Gastroesophageal sphincter (tissue), 4 donors: ENCODE data around the gene LARGE1. TPM values are rescaled to one million over a fixed set of nuclear protein-coding genes. Genes with fewer than 3 reads are reported as not detected.

ENCODE experiments used
- ATAC-seq: fragments of 150-250 bp; one replicate; pipeline ENCODE4 v1.9.1; 2016; ENCODE audit warnings: mild to moderate bottlenecking, moderate library complexity
- H3K27ac ChIP-seq, 4 donors: fragments of 200-600 bp; sonication (generic) in 3 of 4; 1 replicate in 3 of 4; 2 replicates in 1 of 4; pipeline ENCODE4 v1.5.1; 2016 to 2019
- H3K27me3 ChIP-seq: fragments of 200-600 bp; sonication (generic); one replicate; pipeline ENCODE4 v1.5.1; 2019
- H3K36me3 ChIP-seq, 2 donors: fragments of 200-600 bp; sonication (generic); one replicate each; pipeline ENCODE4 v1.5.1; 2019; ENCODE audit warnings: control low read depth in 1 of 2
- H3K4me1 ChIP-seq, 3 donors: fragments of 200-600 bp; sonication (generic); 1 replicate in 2 of 3; 2 replicates in 1 of 3; pipeline ENCODE4 v1.5.1; 2016 to 2019; ENCODE audit warnings: control low read depth in 2 of 3
- H3K4me3 ChIP-seq, 2 donors: fragments of 200-600 bp; sonication (generic); one replicate each; pipeline ENCODE4 v1.5.1; 2019; ENCODE audit warnings: mild to moderate bottlenecking in 1 of 2, moderate library complexity in 1 of 2
- H3K9me3 ChIP-seq, 3 donors: fragments of 200-600 bp; sonication (generic); one replicate each; pipeline ENCODE4 v1.5.1; 2017 to 2019; ENCODE audit warnings: control low read depth in 2 of 3
- CTCF ChIP-seq, 4 experiments: fragments of 200-600 bp in 2 of 4; fragments of 450-650 bp in 2 of 4; sonication (generic) in 1 of 4; IDR thresholded peaks; one replicate each; pipeline ENCODE4 v1.5.1; 2017 to 2019; ENCODE audit warnings: antibody characterized with exemption in 4 of 4, mild to moderate bottlenecking in 2 of 4, moderate library complexity in 2 of 4
- EP300 ChIP-seq: sonication (generic); formaldehyde crosslinking; IDR thresholded peaks from one replicate; pipeline ENCODE4 v1.6.1; 2017; ENCODE audit warnings: antibody characterized with exemption, mild to moderate bottlenecking
- POLR2A ChIP-seq, 2 donors: fragments of 450-650 bp; IDR thresholded peaks; one replicate each; pipeline ENCODE4 v1.6.1; 2017; ENCODE audit warnings: antibody characterized with exemption in 2 of 2, mild to moderate bottlenecking in 2 of 2, moderate library complexity in 1 of 2
- POLR2AphosphoS5 ChIP-seq: sonication (generic); formaldehyde crosslinking; IDR thresholded peaks from one replicate; pipeline ENCODE4 v1.6.1; 2017; ENCODE audit warnings: antibody characterized with exemption
- WGBS, 2 donors: methylation state at CpG; one replicate each; pipeline ENCODE4 v1.1.5; 2018; ENCODE audit warnings: low coverage in 1 of 2; 5-methylcytosine and 5-hydroxymethylcytosine counted together
- total RNA-seq, 4 donors: library from RNA; depleted of rRNA; stranded (reverse); fragments of >200 nt; gene quantifications; one replicate each; pipeline ENCODE4 v1.1.0, GENCODE V29; 2016

The LARGE1 gene
- total RNA-seq, 4 donors from 2014 or later: 23.0 to 67.8 (median 48.0) TPM

DNA sequence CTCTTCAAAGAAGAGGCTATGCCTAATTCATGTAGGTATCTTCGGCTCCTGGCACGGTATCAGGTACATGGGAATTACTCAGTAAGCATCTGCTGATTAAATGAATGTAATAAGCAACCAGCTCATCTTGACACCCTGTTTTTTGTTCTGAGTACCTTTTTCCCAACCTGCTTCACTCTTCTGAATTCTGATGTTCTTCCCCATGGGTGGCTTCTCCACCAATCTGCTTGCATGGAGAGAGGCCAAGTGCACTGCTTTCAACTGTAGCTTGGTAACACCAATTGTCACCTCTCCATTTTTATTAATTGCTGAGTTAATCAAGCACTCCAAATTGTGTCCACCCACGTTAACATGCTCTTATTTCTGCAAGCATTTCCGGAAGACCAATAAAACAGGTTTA lies 40.5 kb downstream of the LARGE1 start:
- 91 to 94% methylated on average over 4 of the region's 4 CpGs for WGBS, 2 donors
- ATAC-seq: no peak
- H3K27me3 ChIP-seq: no peaks in the 10 kb centered on the region
- H3K36me3 ChIP-seq: no peaks in the 10 kb centered on the region
- TF ChIP-seq EP300 (no peak), POLR2AphosphoS5 (no peak), CTCF (IDR thresholded peaks at IDR 0.05) (no peak), POLR2A (IDR thresholded peaks at IDR 0.05) (no peak)
- H3K4me1 ChIP-seq: peaks cover 0 to 22% (median 4%) of the 10 kb centered on the region in 3 donors
- H3K27ac ChIP-seq: no peak overlapping the region
- H3K9me3 ChIP-seq: no peaks in the 10 kb centered on the region
- H3K4me3 ChIP-seq: no peak overlapping the region

GRCh38 chr22:33875316-33875715 lies 45.0 kb downstream of the LARGE1 start:
- Histone ChIP-seq H3K27ac (no peak overlapping the region), H3K9me3 (no peaks in the 10 kb centered on the region), H3K36me3 (no peaks in the 10 kb centered on the region), H3K27me3 (no peaks in the 10 kb centered on the region), H3K4me1 (peaks cover 0 to 54% (median 17%) of the 10 kb centered on the region in 3 donors), H3K4me3 (no peak overlapping the region)
- no peak for ATAC-seq
- no CpG with 5 or more reads among the region's 6 CpGs for WGBS, 2 donors
- TF ChIP-seq POLR2A (IDR thresholded peaks at IDR 0.05) (no peak), EP300 (no peak), POLR2AphosphoS5 (no peak), CTCF (IDR thresholded peaks at IDR 0.05) (no peak)

- H3K27ac ChIP-seq: peak overlapping the region in 2 of 4 donors; percentile 47 to 68
- ATAC-seq: no peak
- peaks cover 0 to 65% (median 19%) of the 10 kb centered on the region in 3 donors for H3K4me1 ChIP-seq
- no peaks in the 10 kb centered on the region for H3K36me3 ChIP-seq
- no peaks in the 10 kb centered on the region for H3K27me3 ChIP-seq
- H3K4me3 ChIP-seq: no peak overlapping the region
- WGBS, 2 donors: 50% methylated on average over 3 of the region's 7 CpGs; no CpG with 5 or more reads in 1 of the 2 donors
- no peak for TF ChIP-seq POLR2A (IDR thresholded peaks at IDR 0.05)
- TF ChIP-seq EP300: no peak
- no peaks in the 10 kb centered on the region for H3K9me3 ChIP-seq
These were observed 46.1 kb downstream of the LARGE1 start for GRCh38 chr22:33874206-33874605.

DNA sequence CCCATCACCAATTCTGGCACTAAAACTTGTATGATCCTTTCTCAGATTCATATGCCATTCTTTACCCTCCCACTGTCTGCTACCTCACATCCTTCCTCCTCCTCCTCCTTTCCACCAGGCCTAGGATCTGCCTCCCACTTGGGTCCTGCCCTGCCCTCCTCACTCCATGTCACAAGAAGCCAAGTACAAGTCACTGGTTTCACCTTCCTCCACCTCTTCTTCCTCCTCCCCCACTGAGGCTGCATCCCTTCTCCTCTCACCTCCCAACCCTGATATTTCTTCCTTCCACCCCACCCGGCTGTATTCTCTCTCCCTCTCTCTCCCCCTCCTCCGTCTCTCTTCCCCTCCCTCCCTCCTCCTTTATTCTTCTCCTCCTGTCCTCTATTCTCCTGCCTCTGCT lies 46.6 kb downstream of the LARGE1 start:
- no peak for ATAC-seq
- Histone ChIP-seq H3K27ac (peak overlapping the region in 3 of 4 donors; percentile 47 to 77 (median 68)), H3K36me3 (no peaks in the 10 kb centered on the region), H3K4me3 (no peak overlapping the region), H3K27me3 (no peaks in the 10 kb centered on the region), H3K4me1 (peaks cover 0 to 70% (median 19%) of the 10 kb centered on the region in 3 donors), H3K9me3 (no peaks in the 10 kb centered on the region)
- WGBS, 2 donors: 44 to 53% methylated on average over 2 of the region's 2 CpGs
- TF ChIP-seq CTCF (IDR thresholded peaks at IDR 0.05) (no peak), POLR2A (IDR thresholded peaks at IDR 0.05) (no peak), POLR2AphosphoS5 (no peak), EP300 (no peak)

DNA sequence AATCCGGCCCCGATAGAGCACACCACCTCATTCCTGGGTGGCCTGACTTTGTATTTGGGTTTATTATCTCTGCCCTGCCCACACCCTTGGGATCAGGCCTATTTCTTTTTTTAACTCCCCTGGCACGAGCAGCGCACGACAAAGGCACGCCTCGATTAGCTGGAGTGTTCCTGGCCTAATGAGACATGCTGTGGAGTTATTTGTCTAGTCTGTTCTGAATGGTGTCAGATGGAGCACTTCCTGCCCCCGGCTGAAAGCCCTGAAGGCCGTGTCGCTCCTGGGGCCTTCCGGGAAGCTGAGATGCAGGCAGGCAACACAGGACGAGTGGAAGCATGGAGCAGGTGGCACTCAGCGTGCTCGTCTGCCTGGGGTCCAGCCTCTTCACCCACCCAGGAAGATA lies 47.1 kb downstream of the LARGE1 start:
- H3K36me3 ChIP-seq: no peaks in the 10 kb centered on the region
- H3K4me3 ChIP-seq: no peak overlapping the region
- TF ChIP-seq POLR2AphosphoS5: peak; percentile 72
- no peak for TF ChIP-seq EP300
- H3K27me3 ChIP-seq: no peaks in the 10 kb centered on the region
- WGBS, 2 donors: 0 to 17% methylated on average over 2 to 8 of the region's 14 CpGs
- H3K27ac ChIP-seq: peak overlapping the region in 3 of 4 donors; percentile 47 to 77 (median 68)
- peaks cover 0 to 75% (median 19%) of the 10 kb centered on the region in 3 donors for H3K4me1 ChIP-seq
- ATAC-seq: peak; percentile 73
- no peaks in the 10 kb centered on the region for H3K9me3 ChIP-seq

DNA sequence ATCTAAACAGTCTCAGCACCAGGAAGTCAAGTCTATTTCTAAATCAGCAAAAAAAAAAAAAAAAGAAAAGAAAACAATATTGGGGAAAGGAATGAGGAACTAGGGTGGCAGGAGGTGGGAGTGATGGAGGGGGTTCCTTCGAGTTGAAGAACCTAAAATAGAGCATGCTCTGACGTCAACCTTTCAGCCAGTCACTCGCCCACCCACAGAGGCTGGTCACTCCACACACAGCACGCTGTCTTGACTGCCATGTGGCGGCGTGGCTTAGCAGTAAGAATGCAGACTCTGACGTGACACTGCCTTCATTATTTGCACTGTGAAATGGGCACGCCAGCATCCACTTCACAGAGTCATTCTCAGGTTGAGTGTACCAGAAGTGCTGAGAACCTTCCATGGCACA lies 48.3 kb downstream of the LARGE1 start:
- H3K4me3 ChIP-seq: no peak overlapping the region
- H3K4me1 ChIP-seq: peaks cover 0 to 87% (median 25%) of the 10 kb centered on the region in 3 donors
- H3K27ac ChIP-seq: no peak overlapping the region
- H3K36me3 ChIP-seq: no peaks in the 10 kb centered on the region
- H3K27me3 ChIP-seq: no peaks in the 10 kb centered on the region
- no peak for ATAC-seq
- WGBS, 2 donors: 72 to 76% methylated on average over 4 to 8 of the region's 8 CpGs
- TF ChIP-seq CTCF (IDR thresholded peaks at IDR 0.05): no peak
- TF ChIP-seq POLR2A (IDR thresholded peaks at IDR 0.05): no peak
- no peak for TF ChIP-seq POLR2AphosphoS5
- TF ChIP-seq EP300: no peak
- H3K9me3 ChIP-seq: no peaks in the 10 kb centered on the region
